UCSD-AML1 (cell line): ENCODE data around the gene SLC12A7.

Experiments
- DNase-seq: peaks from one replicate; lab custom pipeline; 2025; ENCODE audit not compliant: unreplicated experiment; lab: John Stamatoyannopoulos, UW

The SLC12A7 gene

DNA sequence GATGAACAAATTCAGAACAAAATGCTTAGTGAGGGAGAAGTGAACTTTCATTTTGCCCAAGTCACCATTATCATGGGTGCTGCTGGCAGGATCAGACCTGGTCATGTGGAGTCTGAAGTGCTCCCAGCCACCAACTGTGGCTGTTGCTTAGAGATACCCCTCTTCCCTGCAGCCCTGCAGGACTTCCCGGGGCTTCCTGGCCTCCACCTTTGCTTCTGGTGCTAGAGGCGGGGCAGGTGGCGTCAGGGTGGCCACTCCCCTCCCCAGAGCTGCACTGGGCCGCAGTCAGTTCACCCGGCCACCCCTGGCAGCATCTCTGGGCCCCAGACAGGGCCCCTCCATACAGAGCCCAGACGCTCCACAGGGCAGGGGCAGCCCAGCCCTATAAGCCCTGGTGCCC, 30.0 kb upstream of the SLC12A7 start:
- DNase-seq, result no peak

DNA sequence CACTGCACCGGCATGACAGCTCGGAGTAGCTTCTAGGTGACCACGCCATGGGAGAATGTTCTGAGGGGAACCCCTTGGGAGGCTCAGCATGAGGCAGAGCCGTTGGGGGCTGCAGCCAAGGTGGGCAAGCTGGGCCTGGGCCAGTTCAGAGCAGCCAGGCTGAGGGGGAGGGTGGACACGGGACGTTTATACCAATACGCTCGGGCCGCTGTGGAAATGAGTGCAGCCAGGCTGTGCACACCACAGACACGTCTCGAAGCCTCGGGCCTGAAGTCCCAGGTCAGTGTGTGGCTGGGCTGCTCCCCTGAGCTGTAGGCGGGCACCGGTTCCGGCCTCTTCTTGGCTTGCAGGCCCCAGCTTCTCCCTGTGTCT, 28.9 kb upstream of the SLC12A7 start:
- DNase-seq, result no peak

DNA sequence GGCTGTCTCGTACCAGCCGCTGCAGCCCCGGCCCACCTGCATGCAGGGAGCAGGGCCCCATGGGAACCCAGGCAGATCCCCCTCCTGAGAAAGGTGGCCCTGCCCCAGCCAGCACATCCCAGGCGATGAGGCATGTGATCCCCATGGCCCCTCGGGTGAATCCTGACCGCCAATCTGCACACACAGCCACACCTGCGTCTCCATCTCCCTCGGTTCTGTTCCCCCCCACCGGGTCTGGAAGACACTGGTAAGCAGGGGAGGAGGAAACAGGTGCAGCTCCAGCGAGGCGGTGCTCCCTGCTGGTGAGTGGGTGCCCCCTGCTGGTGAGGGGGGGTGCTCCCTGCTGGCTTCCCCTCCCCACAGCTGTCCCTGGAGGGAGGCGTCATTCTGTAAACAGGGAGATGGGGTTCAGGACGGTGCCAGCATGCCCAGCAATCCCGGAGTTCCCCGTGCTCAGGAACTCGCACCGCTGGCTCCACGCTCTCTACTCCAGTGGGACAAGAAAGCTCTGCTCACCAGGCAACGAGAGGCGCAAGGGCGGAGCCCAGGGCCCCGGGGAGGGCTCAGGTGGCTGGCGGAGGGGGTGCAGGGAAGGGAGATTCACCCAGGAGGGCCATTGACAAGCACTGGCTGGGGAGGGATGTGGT, 28.4 kb upstream of the SLC12A7 start:
- peak; percentile 70 for DNase-seq

GRCh38 chr5:1139331-1140170, 27.7 kb upstream of the SLC12A7 start:
- DNase-seq, result no peak

- no peak for DNase-seq
Observed at GRCh38 chr5:1138445-1139245, 26.8 kb upstream of the SLC12A7 start.

- DNase-seq, result no peak
Observed at GRCh38 chr5:1137567-1138444, 25.9 kb upstream of the SLC12A7 start.

DNA sequence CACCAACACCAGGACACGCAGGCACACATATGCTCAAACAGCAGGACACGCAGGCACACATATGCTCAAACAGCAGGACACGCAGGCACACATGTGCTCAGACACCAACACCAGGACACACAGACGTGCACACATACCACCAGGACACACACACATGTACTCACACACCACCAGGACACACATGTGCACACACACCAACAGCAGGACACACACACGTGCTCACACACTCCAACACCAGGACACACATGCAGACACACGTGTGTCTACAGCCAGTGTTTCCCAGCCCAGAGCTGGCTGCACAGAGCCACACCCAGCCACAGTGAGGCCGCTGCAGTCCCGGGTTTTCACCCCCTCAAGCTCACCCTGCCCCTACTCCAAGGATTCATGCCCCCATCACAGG, 25.0 kb upstream of the SLC12A7 start:
- no peak for DNase-seq

- no peak for DNase-seq
Observed at GRCh38 chr5:1135696-1136525, 24.0 kb upstream of the SLC12A7 start.

DNA sequence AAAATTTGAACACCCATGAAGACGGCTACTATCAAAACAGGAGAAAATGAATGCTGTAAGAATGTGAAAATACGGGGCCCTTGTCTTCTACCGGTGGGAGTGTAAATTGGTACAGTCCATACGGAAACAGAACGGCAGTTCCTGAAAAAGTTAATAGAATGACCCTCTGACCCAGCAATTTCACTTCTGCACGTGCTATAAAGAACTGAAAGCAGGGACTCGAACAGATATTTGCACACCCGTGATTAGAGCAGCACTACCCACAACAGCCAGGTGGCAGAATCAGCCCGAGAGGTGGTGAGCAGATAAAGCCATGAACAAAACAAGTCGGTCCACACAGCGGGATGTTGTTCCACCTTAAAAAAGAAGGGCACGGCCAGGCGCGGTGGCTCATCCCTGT, 22.6 kb upstream of the SLC12A7 start:
- DNase-seq, result no peak

- no peak for DNase-seq
Observed at GRCh38 chr5:1133510-1134201, 21.8 kb upstream of the SLC12A7 start.

DNA sequence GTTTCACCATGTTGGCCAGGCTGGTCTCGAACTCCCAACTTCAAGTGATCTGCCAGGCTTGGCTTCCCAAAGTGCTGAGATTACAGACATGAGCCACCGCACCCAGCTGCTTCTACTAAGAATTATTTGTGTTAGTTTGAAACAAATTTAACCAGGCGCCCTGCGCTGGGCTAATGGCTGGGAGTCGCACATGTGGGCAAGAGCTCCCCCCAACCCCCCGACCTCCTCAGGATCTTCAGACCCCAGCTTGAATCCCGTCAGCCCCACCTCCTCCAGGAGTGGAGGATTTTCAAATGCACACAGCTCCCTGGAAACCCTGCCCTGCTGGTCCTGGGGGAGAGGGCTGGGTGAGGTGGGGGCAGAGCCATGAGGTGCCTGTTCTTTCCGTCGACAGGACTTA, 21.2 kb upstream of the SLC12A7 start:
- DNase-seq, result no peak

- no peak for DNase-seq
Observed at GRCh38 chr5:1132570-1132969, 20.7 kb upstream of the SLC12A7 start.

- no peak for DNase-seq
Observed at GRCh38 chr5:1131726-1132125, 19.9 kb upstream of the SLC12A7 start.

GRCh38 chr5:1131191-1131621, 19.3 kb upstream of the SLC12A7 start:
- no peak for DNase-seq

GRCh38 chr5:1130218-1130946, 18.5 kb upstream of the SLC12A7 start:
- no peak for DNase-seq

DNA sequence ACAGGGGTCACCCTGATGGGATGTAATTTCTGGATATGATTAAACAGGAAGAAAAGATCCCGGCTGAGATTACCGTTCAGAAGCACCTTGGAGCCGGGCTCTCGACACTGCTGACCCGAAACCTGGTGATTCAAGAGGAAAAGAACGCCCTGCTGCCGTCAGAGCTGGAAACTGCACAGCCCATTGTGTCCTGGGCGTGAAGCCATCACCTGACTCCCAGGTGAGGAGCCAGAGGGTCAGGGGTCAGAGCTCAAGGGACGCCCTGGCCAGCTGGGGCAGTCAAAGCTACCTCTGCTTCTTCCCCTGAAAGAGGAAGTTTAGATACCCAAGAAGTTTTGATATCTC, 17.8 kb upstream of the SLC12A7 start:
- no peak for DNase-seq

GRCh38 chr5:1128977-1129710, 17.3 kb upstream of the SLC12A7 start:
- DNase-seq, result no peak
